ENCODE results near the gene SMARCD1. TPM values are rescaled to one million over a fixed set of nuclear protein-coding genes. Genes with fewer than 3 reads are reported as not detected.
A peak's percentile ranks its signal among the peaks of the same experiment; 100 is the strongest.

The SMARCD1 gene
- total and polyA plus RNA-seq, 9 of the 15 experiments (the other 6 are each of a cell fraction or from before 2014, with no cell fraction given) = 0.86 to 91.7 (median 48.0) TPM

GRCh38 chr12:50051101-50051806 is 33.9 kb upstream of the SMARCD1 start:
- no peaks in the 10 kb centered on the region for H3K79me2 ChIP-seq (ENCODE audit: control insufficient read depth, insufficient read depth, low read length)
- no peak for FAIRE-seq
- no peak for DNase-seq (ENCODE audit: extremely low read depth in 1 of 4, low spot score in 3 of 4)
- no peak overlapping the region for H3K4me3 ChIP-seq
- no peaks in the 10 kb centered on the region for H3K9me1 ChIP-seq (ENCODE audit: control insufficient read depth, insufficient read depth, low read length)
- H3K4me1 ChIP-seq (replicated peaks in 1 of 2; ENCODE audit: control insufficient read depth in 2 of 2, insufficient read depth in 2 of 2, low read length in 2 of 2) = peaks cover 38 to 45% of the 10 kb centered on the region in 2 experiments
- ChIA-PET CTCF (ENCODE audit: low intra/inter-chr PET ratio) (interaction anchor here (0.8 kb wide), 1 partner anchor 12 kb away, joined by 3 read pairs; no protein-coding TSS in a partner anchor), POLR2A (interaction anchor here (0.7 to 2.0 kb wide), 4 partner anchors 10 to 83 kb away, joined by 3 to 14 read pairs (median 4); no protein-coding TSS in a partner anchor)
- H3K27ac ChIP-seq (ENCODE audit: extremely low read depth, low read depth, low read length) = no peak overlapping the region
- in situ Hi-C loops (cut with MboI) (no loop called here), intact Hi-C loops (cut with micrococcal nuclease) (loop anchor here (5.0 kb wide), 1 partner anchor 184 kb away; no protein-coding TSS in a partner anchor)
- TF ChIP-seq GMEB1 (CRISPR knock-in tag; IDR thresholded peaks at IDR 0.05) (no peak), XRCC5 (IDR thresholded peaks at IDR 0.05; ENCODE audit: low read depth, low read length) (0 out of 2 replicates have a peak, but pooled peaks have one; percentile 9)
- H3K27me3 ChIP-seq (ENCODE audit: control insufficient read depth in 2 of 2, insufficient read depth in 2 of 2, low read length in 2 of 2) = peaks cover 3 to 22% of the 10 kb centered on the region in 2 experiments; a peak in 2 of 5 replicates
- ATAC-seq = peak; percentile 1; the same call in 2 of the 3 replicates
- no peak overlapping the region for H3K4me2 ChIP-seq (ENCODE audit: insufficient read depth, low read length)
- no peaks in the 10 kb centered on the region for H3K9me3 ChIP-seq (replicated peaks; ENCODE audit: control insufficient read depth, insufficient read depth, low read depth, low read length)
- H3K9ac ChIP-seq (ENCODE audit: insufficient read depth in 1 of 2, low read depth in 2 of 2, low read length in 2 of 2) = 0 out of 4 replicates have a peak overlapping the region, but pooled peaks of 1 of the 2 experiments have one; percentile 30
- H3K36me3 ChIP-seq (ENCODE audit: control insufficient read depth, insufficient read depth, low read length) = no peaks in the 10 kb centered on the region
- no TSS peak for BruUV-seq (replicated peaks)
- H4K20me1 ChIP-seq (replicated peaks; ENCODE audit: control insufficient read depth, insufficient read depth, low read length) = peaks cover 17% of the 10 kb centered on the region
- no peak overlapping the region for H2AFZ ChIP-seq (ENCODE audit: low read depth, low read length)
- WGBS (ENCODE audit: insufficient coverage, low coverage, missing lambda C conversion rate) = 20% methylated on average over 13 of the region's 14 CpGs

Measured in K562 (cell line).